ENCODE data around the gene SPTBN5.

GRCh38 chr15:41908736-41909461 is 15.0 kb upstream of the SPTBN5 start:
- no peak for TF ChIP-seq CREB5 (CRISPR knock-in tag; IDR thresholded peaks at IDR 0.05; ENCODE audit: low read depth)
- no peak for TF ChIP-seq PATZ1 (CRISPR knock-in tag; IDR thresholded peaks at IDR 0.05; ENCODE audit: borderline replicate concordance)
- TF ChIP-seq ZFP30 (CRISPR knock-in tag; IDR thresholded peaks at IDR 0.05), result no peak
- TF ChIP-seq RARB (CRISPR knock-in tag; IDR thresholded peaks at IDR 0.05), result no peak
